SK-N-SH (cell line): ENCODE results near the gene CMTM1. TPM values are rescaled to one million over a fixed set of nuclear protein-coding genes. Genes with fewer than 3 reads are reported as not detected.

Experiments used
- CTCF ChIA-PET: fragments of 300-600, 350-600 bp; formaldehyde crosslinking; extraction: SDS; loops from one replicate; lab custom pipeline; 2021; lab: Yijun Ruan, JAX
- POLR2A ChIA-PET: fragments of 350-600 bp; sonication (Branson Sonifier 250); formaldehyde crosslinking; extraction: SDS; loops from one replicate; lab custom pipeline; 2020; ENCODE audit warnings: antibody characterized with exemption, inconsistent platforms; lab: Yijun Ruan, JAX
- DNase-seq: peaks from one replicate; pipeline ENCODE4 v3.0.0; 2012
- H2AFZ ChIP-seq: fragments of 200-600 bp; sonication (generic); 2 replicates; pipeline ENCODE4 v1.8.1; 2016; ENCODE audit warnings: antibody characterized with exemption, mild to moderate bottlenecking, low read depth
- H3F3A ChIP-seq: fragments of 200-600 bp; sonication (generic); replicated peaks from 2 replicates; pipeline ENCODE3; 2016; ENCODE audit warnings: antibody characterized with exemption, mild to moderate bottlenecking; ENCODE audit not compliant: insufficient read depth
- H3K27ac ChIP-seq, 2 experiments: fragments of 200-500 bp in 1 of 2; fragments of 200-600 bp in 1 of 2; sonication (Bioruptor generic) in 1 of 2; sonication (generic), shearing (Covaris generic) in 1 of 2; 2 replicates each; pipeline versions ENCODE4 v1.5.1 to v1.6.1; 2014 to 2016; ENCODE audit warnings: low read depth in 2 of 2, inconsistent platforms in 1 of 2, low read length in 1 of 2, mild to moderate bottlenecking in 1 of 2, mixed read lengths in 1 of 2
- H3K27me3 ChIP-seq: fragments of 200-600 bp; sonication (generic), shearing (Covaris generic); 2 replicates; pipeline ENCODE4 v1.6.1; 2016; ENCODE audit warnings: mixed run types; ENCODE audit not compliant: insufficient read depth
- H3K36me3 ChIP-seq, 2 experiments: fragments of 200-500 bp in 1 of 2; fragments of 200-600 bp in 1 of 2; sonication (Bioruptor generic) in 1 of 2; sonication (generic) in 1 of 2; replicated peaks in 1 of 2; 2 replicates each; pipeline versions ENCODE3 to v1.5.1; 2014 to 2016; ENCODE audit warnings: low read length in 1 of 2, mild to moderate bottlenecking in 1 of 2; ENCODE audit not compliant: insufficient read depth in 2 of 2, control insufficient read depth in 1 of 2
- H3K4me1 ChIP-seq, 2 experiments: fragments of 200-500 bp in 1 of 2; fragments of 200-600 bp in 1 of 2; sonication (Bioruptor generic) in 1 of 2; sonication (generic), shearing (Covaris generic) in 1 of 2; 2 replicates each; pipeline versions ENCODE4 v1.5.1 to v1.6.1; 2014 to 2016; ENCODE audit warnings: low read depth in 1 of 2, low read length in 1 of 2, mixed run types in 1 of 2; ENCODE audit not compliant: insufficient read depth in 2 of 2, control insufficient read depth in 1 of 2
- H3K4me2 ChIP-seq: fragments of 200-600 bp; sonication (generic), shearing (Covaris generic); 2 replicates; pipeline ENCODE4 v1.6.1; 2017; ENCODE audit warnings: mixed run types
- H3K4me3 ChIP-seq, 2 experiments: fragments of 200-500 bp in 1 of 2; fragments of 200-600 bp in 1 of 2; sonication (Bioruptor generic) in 1 of 2; sonication (generic), shearing (Covaris generic) in 1 of 2; 2 replicates each; pipeline versions ENCODE4 v1.5.1 to v1.8.1; 2014 to 2016; ENCODE audit warnings: low read depth in 2 of 2, inconsistent platforms in 1 of 2, low read length in 1 of 2, mild to moderate bottlenecking in 1 of 2, mixed read lengths in 1 of 2, moderate library complexity in 1 of 2
- H3K79me2 ChIP-seq: fragments of 200-600 bp; sonication (generic); 2 replicates; pipeline ENCODE4 v1.8.1; 2017; ENCODE audit warnings: mild to moderate bottlenecking; ENCODE audit not compliant: insufficient read depth
- H3K9ac ChIP-seq: fragments of 200-600 bp; sonication (generic); 2 replicates; pipeline ENCODE4 v1.6.1; 2017; ENCODE audit warnings: mixed run types
- H3K9me2 ChIP-seq: fragments of 200-600 bp; sonication (generic); 2 replicates; pipeline ENCODE4 v1.6.1; 2017; ENCODE audit warnings: mixed run types
- H3K9me3 ChIP-seq: fragments of 200-600 bp; sonication (generic); 2 replicates; pipeline ENCODE4 v1.6.1; 2017; ENCODE audit warnings: mixed run types, mild to moderate bottlenecking, moderate library complexity
- H4K20me1 ChIP-seq: fragments of 200-600 bp; sonication (generic); 2 replicates; pipeline ENCODE4 v1.6.1; 2017; ENCODE audit warnings: mild to moderate bottlenecking, mixed run types; ENCODE audit not compliant: insufficient read depth
- CHD2 ChIP-seq: fragments of 150-350 bp; IDR thresholded peaks from 2 replicates; pipeline ENCODE4 v1.6.1; 2018; ENCODE audit warnings: low read length; ENCODE audit not compliant: partially characterized antibody
- ELF1 ChIP-seq: IDR thresholded peaks from 2 replicates; pipeline ENCODE4 v1.4.0; 2012
- EP300 ChIP-seq, 2 experiments: IDR thresholded peaks; 2 replicates each; pipeline versions ENCODE4 v1.4.0 to v1.6.1; 2012; ENCODE audit warnings: borderline replicate concordance in 1 of 2, low read depth in 1 of 2, low read length in 1 of 2
- EZH2phosphoT487 ChIP-seq: fragments of 200-600 bp; sonication (generic); IDR thresholded peaks from 2 replicates; pipeline ENCODE4 v1.6.1; 2017; ENCODE audit warnings: low read depth, mixed run types, mild to moderate bottlenecking, antibody characterized with exemption, moderate library complexity, borderline replicate concordance
- FOSL2 ChIP-seq: IDR thresholded peaks from 2 replicates; pipeline ENCODE4 v1.4.0; 2012; ENCODE audit warnings: low read depth, mild to moderate bottlenecking, moderate library complexity, borderline replicate concordance
- FOXJ3 ChIP-seq: sonication (generic); formaldehyde crosslinking; IDR thresholded peaks from 2 replicates; pipeline ENCODE4 v1.5.1; 2020; ENCODE audit warnings: mild to moderate bottlenecking, missing genetic modification reagents
- FOXM1 ChIP-seq: IDR thresholded peaks from 2 replicates; pipeline ENCODE4 v1.4.0; 2012; ENCODE audit warnings: low read depth, mild to moderate bottlenecking
- GABPA ChIP-seq: IDR thresholded peaks from 2 replicates; pipeline ENCODE4 v1.4.0; 2012; ENCODE audit warnings: low read depth, mild to moderate bottlenecking
- GATA2 ChIP-seq: sonication (generic); formaldehyde crosslinking; IDR thresholded peaks from 2 replicates; pipeline ENCODE4 v1.5.0; 2020; ENCODE audit warnings: mild to moderate bottlenecking, missing genetic modification reagents
- JUND ChIP-seq: IDR thresholded peaks from 2 replicates; pipeline ENCODE4 v1.4.0; 2012
- MEF2A ChIP-seq: IDR thresholded peaks from 2 replicates; pipeline ENCODE4 v1.4.0; 2012; ENCODE audit warnings: low read depth, borderline replicate concordance
- MXI1 ChIP-seq: IDR thresholded peaks from 2 replicates; pipeline ENCODE4 v1.6.1; 2012; ENCODE audit warnings: mild to moderate bottlenecking, low read depth, low read length, improper control_type of control experiment
- NRF1 ChIP-seq: IDR thresholded peaks from 2 replicates; pipeline ENCODE4 v1.6.1; 2012; ENCODE audit warnings: low read depth, mild to moderate bottlenecking, low read length
- RAD21 ChIP-seq: IDR thresholded peaks from 2 replicates; pipeline ENCODE4 v1.6.1; 2012; ENCODE audit warnings: mild to moderate bottlenecking, low read length
- RCOR1 ChIP-seq: fragments of 150-350 bp; IDR thresholded peaks from 2 replicates; pipeline ENCODE4 v1.6.1; 2017; ENCODE audit warnings: antibody characterized with exemption, low read length
- RFX5 ChIP-seq: IDR thresholded peaks from 2 replicates; pipeline ENCODE4 v1.6.1; 2012; ENCODE audit warnings: mild to moderate bottlenecking, improper control_type of control experiment, low read length
- RXRA ChIP-seq: IDR thresholded peaks from 2 replicates; pipeline ENCODE4 v1.4.0; 2012; ENCODE audit warnings: low read depth, mild to moderate bottlenecking, borderline replicate concordance
- SIN3A ChIP-seq: IDR thresholded peaks from 2 replicates; pipeline ENCODE4 v1.6.1; 2012; ENCODE audit warnings: low read depth, mild to moderate bottlenecking, low read length, moderate library complexity, borderline replicate concordance
- SMC3 ChIP-seq: IDR thresholded peaks from 2 replicates; pipeline ENCODE4 v1.6.1; 2012; ENCODE audit warnings: low read depth, low read length, improper control_type of control experiment
- TAF1 ChIP-seq: IDR thresholded peaks from 2 replicates; pipeline ENCODE4 v1.6.1; 2012; ENCODE audit warnings: low read depth, mild to moderate bottlenecking, low read length, moderate library complexity, borderline replicate concordance
- TEAD4 ChIP-seq: IDR thresholded peaks from 2 replicates; pipeline ENCODE4 v1.4.0; 2012; ENCODE audit warnings: mild to moderate bottlenecking, borderline replicate concordance; ENCODE audit not compliant: insufficient read depth
- YY1 ChIP-seq: IDR thresholded peaks from 2 replicates; pipeline ENCODE4 v1.4.0; 2012; ENCODE audit warnings: low read depth, mild to moderate bottlenecking
- WGBS: methylation state at CpG from one replicate; pipeline ENCODE4 v1.1.6; 2017; ENCODE audit warnings: low lambda C conversion rate; 5-methylcytosine and 5-hydroxymethylcytosine counted together
- polyA plus RNA-seq, 3 experiments: library from polyadenylated mRNA; depleted of rRNA; stranded (reverse); fragments of >200 nt; gene quantifications; 2 replicates each; pipeline ENCODE4 v1.2.3, GENCODE V29; 2012
- TF ChIP-seq, protein P1 (sequence below): IDR thresholded peaks from 2 replicates; pipeline ENCODE4 v1.4.0; 2012; ENCODE audit warnings: low read depth, borderline replicate concordance
- TF ChIP-seq, protein P2 (sequence below): fragments of 150-350 bp; IDR thresholded peaks from 2 replicates; pipeline ENCODE4 v1.6.1; 2017; ENCODE audit warnings: antibody characterized with exemption, low read length, low read depth, borderline replicate concordance
- TF ChIP-seq, protein P3 (sequence below): fragments of 200-600 bp; sonication (generic); IDR thresholded peaks from 2 replicates; pipeline ENCODE4 v1.6.1; 2017; ENCODE audit warnings: antibody characterized with exemption, mild to moderate bottlenecking, moderate library complexity

CMTM1 gene
- polyA plus RNA-seq, 1 of the 3 experiments (the other 2 are of a cell fraction), result 3.7 TPM

GRCh38 chr16:66560107-66560506 is 6.1 kb upstream of the CMTM1 start:
- CTCF ChIA-PET, result interaction anchor here (1.0 kb wide), 1 partner anchor 29 kb away, joined by 3 read pairs; no protein-coding TSS in a partner anchor
- H3K4me2 ChIP-seq, result no peak overlapping the region
- peaks cover 59% of the 10 kb centered on the region for H3K79me2 ChIP-seq
- peaks cover 44 to 55% of the 10 kb centered on the region in 2 experiments for H3K36me3 ChIP-seq
- no peak overlapping the region for H2AFZ ChIP-seq
- H3K27ac ChIP-seq, result no peak overlapping the region
- WGBS, result 92% methylated on average over 1 of the region's 1 CpG
- H3F3A ChIP-seq, result peaks cover 27% of the 10 kb centered on the region
- H3K4me3 ChIP-seq, result no peak overlapping the region
- peaks cover 0 to 3% of the 10 kb centered on the region in 2 experiments; a peak in 1 of 4 replicates for H3K4me1 ChIP-seq
- no peak overlapping the region for H3K9ac ChIP-seq
- POLR2A ChIA-PET, result no interaction called here
- no peaks in the 10 kb centered on the region for H3K9me3 ChIP-seq
- no peaks in the 10 kb centered on the region for H3K9me2 ChIP-seq
- H3K27me3 ChIP-seq, result no peaks in the 10 kb centered on the region
- no peaks in the 10 kb centered on the region for H4K20me1 ChIP-seq
- DNase-seq, result no peak
- TF ChIP-seq GATA2 (CRISPR knock-in tag) (no peak), EP300 (IDR thresholded peaks at IDR 0.05; ENCODE audit: borderline replicate concordance in 1 of 2, low read depth in 1 of 2, low read length in 1 of 2) (no peak), CHD2 (no peak), TEAD4 (no peak), SIN3A (no peak), RAD21 (no peak), NRF1 (no peak), RCOR1 (no peak), GABPA (no peak), RFX5 (no peak), SMC3 (no peak), ELF1 (no peak), MEF2A (no peak), FOXM1 (no peak), EZH2phosphoT487 (no peak), JUND (no peak)
- TF ChIP-seq, protein P1, sequence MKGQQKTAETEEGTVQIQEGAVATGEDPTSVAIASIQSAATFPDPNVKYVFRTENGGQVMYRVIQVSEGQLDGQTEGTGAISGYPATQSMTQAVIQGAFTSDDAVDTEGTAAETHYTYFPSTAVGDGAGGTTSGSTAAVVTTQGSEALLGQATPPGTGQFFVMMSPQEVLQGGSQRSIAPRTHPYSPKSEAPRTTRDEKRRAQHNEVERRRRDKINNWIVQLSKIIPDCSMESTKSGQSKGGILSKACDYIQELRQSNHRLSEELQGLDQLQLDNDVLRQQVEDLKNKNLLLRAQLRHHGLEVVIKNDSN, result no peak
- TF ChIP-seq, all 33 proteins: peak for 0

GRCh38 chr16:66561381-66562080 is 4.7 kb upstream of the CMTM1 start:
- H3K27ac ChIP-seq, result no peak overlapping the region
- peaks cover 51 to 64% of the 10 kb centered on the region in 2 experiments for H3K36me3 ChIP-seq
- H2AFZ ChIP-seq, result no peak overlapping the region
- CTCF ChIA-PET, result interaction anchor here (0.8 to 2.5 kb wide), 6 partner anchors 10 to 306 kb away, joined by 3 to 11 read pairs (median 4); partner anchors contain the start of gene CKLF
- 96% methylated on average over 3 of the region's 3 CpGs for WGBS
- H3F3A ChIP-seq, result peaks cover 27% of the 10 kb centered on the region
- H3K79me2 ChIP-seq, result peaks cover 45% of the 10 kb centered on the region
- 0 out of 4 replicates have a peak, but pooled peaks cover 0 to 3% of the 10 kb centered on the region in 2 experiments for H3K4me1 ChIP-seq
- no peak overlapping the region for H3K4me2 ChIP-seq
- H3K4me3 ChIP-seq, result no peak overlapping the region
- no peak overlapping the region for H3K9ac ChIP-seq
- no peaks in the 10 kb centered on the region for H4K20me1 ChIP-seq
- no peak for DNase-seq
- no peaks in the 10 kb centered on the region for H3K9me3 ChIP-seq
- H3K27me3 ChIP-seq, result no peaks in the 10 kb centered on the region
- no peaks in the 10 kb centered on the region for H3K9me2 ChIP-seq
- POLR2A ChIA-PET, result interaction anchor here (1.1 kb wide), 1 partner anchor 42 kb away, joined by 3 read pairs; no protein-coding TSS in a partner anchor
- TF ChIP-seq ELF1, result no peak
- TF ChIP-seq TEAD4, result no peak
- no peak for TF ChIP-seq FOXJ3 (CRISPR knock-in tag)
- TF ChIP-seq FOSL2, result no peak
- no peak for TF ChIP-seq RXRA
- TF ChIP-seq, protein P1, result no peak
- TF ChIP-seq RFX5, result no peak
- TF ChIP-seq MXI1, result no peak
- TF ChIP-seq, protein P2, sequence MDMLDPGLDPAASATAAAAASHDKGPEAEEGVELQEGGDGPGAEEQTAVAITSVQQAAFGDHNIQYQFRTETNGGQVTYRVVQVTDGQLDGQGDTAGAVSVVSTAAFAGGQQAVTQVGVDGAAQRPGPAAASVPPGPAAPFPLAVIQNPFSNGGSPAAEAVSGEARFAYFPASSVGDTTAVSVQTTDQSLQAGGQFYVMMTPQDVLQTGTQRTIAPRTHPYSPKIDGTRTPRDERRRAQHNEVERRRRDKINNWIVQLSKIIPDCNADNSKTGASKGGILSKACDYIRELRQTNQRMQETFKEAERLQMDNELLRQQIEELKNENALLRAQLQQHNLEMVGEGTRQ, result no peak
- no peak for TF ChIP-seq EZH2phosphoT487
- TF ChIP-seq, protein P3, sequence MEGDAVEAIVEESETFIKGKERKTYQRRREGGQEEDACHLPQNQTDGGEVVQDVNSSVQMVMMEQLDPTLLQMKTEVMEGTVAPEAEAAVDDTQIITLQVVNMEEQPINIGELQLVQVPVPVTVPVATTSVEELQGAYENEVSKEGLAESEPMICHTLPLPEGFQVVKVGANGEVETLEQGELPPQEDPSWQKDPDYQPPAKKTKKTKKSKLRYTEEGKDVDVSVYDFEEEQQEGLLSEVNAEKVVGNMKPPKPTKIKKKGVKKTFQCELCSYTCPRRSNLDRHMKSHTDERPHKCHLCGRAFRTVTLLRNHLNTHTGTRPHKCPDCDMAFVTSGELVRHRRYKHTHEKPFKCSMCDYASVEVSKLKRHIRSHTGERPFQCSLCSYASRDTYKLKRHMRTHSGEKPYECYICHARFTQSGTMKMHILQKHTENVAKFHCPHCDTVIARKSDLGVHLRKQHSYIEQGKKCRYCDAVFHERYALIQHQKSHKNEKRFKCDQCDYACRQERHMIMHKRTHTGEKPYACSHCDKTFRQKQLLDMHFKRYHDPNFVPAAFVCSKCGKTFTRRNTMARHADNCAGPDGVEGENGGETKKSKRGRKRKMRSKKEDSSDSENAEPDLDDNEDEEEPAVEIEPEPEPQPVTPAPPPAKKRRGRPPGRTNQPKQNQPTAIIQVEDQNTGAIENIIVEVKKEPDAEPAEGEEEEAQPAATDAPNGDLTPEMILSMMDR, result no peak
- TF ChIP-seq YY1, result no peak
- TF ChIP-seq TAF1, result no peak
- no peak for TF ChIP-seq FOXM1
